ENCODE results near the gene EBF4. TPM values are rescaled to one million over a fixed set of nuclear protein-coding genes. Genes with fewer than 3 reads are reported as not detected.

EBF4 gene
- 0.49 and 1.4 TPM in 2 replicates for total RNA-seq

GRCh38 chr20:2692036-2692885 is at the start of gene EBF4:
EBF4 (plus strand) TSS chr20:2692780; CDS start chr20:2693646, 866 bp downstream.

GRCh38 chr20:2651772-2652723 is 40.5 kb upstream of the EBF4 start, which contains the start of gene NOP56:
NOP56 (plus strand) TSS chr20:2652632; CDS start chr20:2652661, 29 bp downstream.

DNA sequence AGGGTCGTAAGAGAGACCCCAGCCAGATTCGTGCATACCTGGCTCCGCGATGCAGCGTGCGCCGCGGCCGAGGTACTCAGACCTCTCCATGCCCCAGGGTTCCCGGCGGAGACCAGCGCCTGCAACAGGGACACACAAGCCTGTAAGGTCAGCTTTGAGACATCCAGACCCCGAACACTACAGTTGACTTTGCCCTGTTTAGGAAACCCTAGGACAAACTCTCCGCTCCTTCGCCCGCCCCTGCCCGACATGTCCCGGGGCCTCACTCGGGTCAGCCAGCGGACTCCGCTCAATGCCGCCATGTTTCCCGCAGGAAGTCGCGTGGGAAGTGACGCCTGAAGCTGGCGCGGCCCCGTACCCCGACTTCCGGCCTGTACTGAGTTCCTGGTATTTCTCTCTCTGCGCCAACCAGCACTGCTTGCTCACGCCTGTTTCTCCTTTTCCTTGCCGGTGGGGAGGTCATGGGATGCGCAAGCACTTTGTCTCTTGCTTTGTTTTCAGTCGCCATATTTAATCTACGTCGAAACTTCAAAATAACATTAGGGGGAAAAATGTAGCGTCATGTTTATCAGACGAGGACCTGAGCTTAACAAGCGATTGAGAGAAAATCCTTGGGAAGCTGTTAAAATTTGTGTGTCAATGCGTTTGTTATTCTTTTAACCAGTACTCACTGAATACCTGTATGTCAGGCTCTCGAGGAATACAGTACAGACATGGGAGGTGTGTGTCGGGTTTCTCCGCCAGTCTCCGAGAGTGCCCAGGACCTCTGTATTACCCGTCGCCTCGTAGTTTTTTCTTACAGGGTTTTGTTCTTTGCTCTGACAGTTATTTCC is 28.5 kb upstream of the EBF4 start, which contains the start of gene IDH3B:
Gene IDH3B (minus strand): TSS at position 330 of the 833 bp plus-strand sequence. CDS start 28 bp downstream, at position 302.

DNA sequence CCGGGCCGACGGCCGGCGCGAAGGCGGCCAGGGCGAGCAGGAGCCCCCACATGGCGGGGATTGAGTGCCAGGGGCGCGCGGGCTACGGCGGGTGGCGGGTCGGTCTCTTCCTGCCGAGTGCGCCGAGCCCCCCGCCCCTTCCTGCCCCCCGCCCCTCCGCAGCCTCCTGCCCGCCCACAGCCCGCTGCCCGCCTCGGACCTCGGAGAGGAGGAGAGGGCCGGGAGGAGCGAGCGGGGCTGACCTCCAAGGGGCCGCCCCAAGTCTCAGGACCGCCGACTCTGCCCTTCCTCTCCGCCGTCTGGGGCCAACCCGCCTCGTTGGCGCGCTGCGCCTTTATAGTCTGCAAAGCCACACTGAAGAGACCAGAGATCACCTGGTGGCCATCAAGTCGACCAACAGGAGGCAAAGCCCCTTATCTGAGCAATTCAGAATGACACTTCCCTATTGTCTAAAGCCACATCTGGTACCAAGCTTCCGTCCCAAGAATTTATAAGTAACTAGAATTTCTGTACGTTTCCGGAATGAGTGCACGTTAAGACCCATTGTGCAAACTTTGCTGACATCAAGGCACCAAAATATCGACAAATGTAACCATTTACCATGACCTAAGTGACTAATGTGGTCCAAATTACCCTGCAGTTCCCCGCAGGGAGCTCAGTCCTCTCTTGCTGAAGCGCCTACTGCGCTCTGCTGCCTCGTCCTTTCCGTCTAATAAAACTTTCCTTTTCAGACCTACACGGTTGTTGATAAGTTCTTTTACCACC is 108.1 kb downstream of the EBF4 start, which contains the start of gene CPXM1:
Gene CPXM1 (minus strand): TSS at position 107 of the 765 bp plus-strand sequence. CDS start 55 bp downstream, at position 52.

Other genes with a start within 250 kb of the EBF4 start
- 257 and 267 TPM in 2 replicates for gene SNRPB, start 222.0 kb upstream of the EBF4 start, total RNA-seq
- gene ZNF343, start 183.9 kb upstream of the EBF4 start, total RNA-seq: 9.6 and 9.7 TPM in 2 replicates
- not detected in 2 replicates for gene TMC2, start 156.2 kb upstream of the EBF4 start, total RNA-seq
- 93.5 and 97.7 TPM in 2 replicates for gene NOP56, start 40.1 kb upstream of the EBF4 start, total RNA-seq
- 75.5 and 83.9 TPM in 2 replicates for gene IDH3B, start 28.6 kb upstream of the EBF4 start, total RNA-seq
- gene CPXM1, start 107.8 kb downstream of the EBF4 start, total RNA-seq: 0.97 and 2.5 TPM in 2 replicates
- 1.5 TPM in 1 of 2 replicates, not detected in the other for gene C20orf141, start 122.2 kb downstream of the EBF4 start, total RNA-seq
- gene TMEM239, start 123.6 kb downstream of the EBF4 start, total RNA-seq: not detected in 2 replicates
- 21.9 and 36.6 TPM in 2 replicates for gene PCED1A, start 147.9 kb downstream of the EBF4 start, total RNA-seq
- 31.1 and 40.6 TPM in 2 replicates for gene VPS16, start 148.0 kb downstream of the EBF4 start, total RNA-seq
- 46.0 and 61.7 TPM in 2 replicates for gene PTPRA, start 180.7 kb downstream of the EBF4 start, total RNA-seq